HepG2 (cell line): ENCODE results near the gene ZFHX3. TPM values are rescaled to one million over a fixed set of nuclear protein-coding genes. Genes with fewer than 3 reads are reported as not detected.
A peak's percentile ranks its signal among the peaks of the same experiment; 100 is the strongest.

Experiments
- CEBPG ChIP-seq: IDR thresholded peaks from 2 replicates; pipeline ENCODE4 v1.6.1; 2016
- GABPB1 ChIP-seq: IDR thresholded peaks from 2 replicates; pipeline ENCODE4 v1.6.1; 2016; ENCODE audit warnings: mild to moderate bottlenecking, missing genetic modification reagents, moderate library complexity, missing compliant biosample characterization
- HBP1 ChIP-seq: IDR thresholded peaks from 2 replicates; pipeline ENCODE4 v1.6.1; 2016; ENCODE audit warnings: low read depth, control low read depth
- IRF2 ChIP-seq: IDR thresholded peaks from 2 replicates; pipeline ENCODE4 v1.6.1; 2018; ENCODE audit warnings: missing genetic modification reagents, missing compliant biosample characterization
- LCORL ChIP-seq, 2 experiments: fragments of 450-650 bp in 1 of 2; sonication (generic) in 1 of 2; formaldehyde crosslinking in 1 of 2; IDR thresholded peaks; 2 replicates each; pipeline versions ENCODE4 v1.5.0 to v1.6.1; 2017 to 2020; ENCODE audit warnings: antibody characterized with exemption in 1 of 2, missing genetic modification reagents in 1 of 2
- MED1 ChIP-seq: sonication (generic); formaldehyde crosslinking; IDR thresholded peaks from 2 replicates; pipeline ENCODE4 v1.4.0; 2020; ENCODE audit warnings: missing genetic modification reagents
- MYC ChIP-seq: sonication (generic); formaldehyde crosslinking; IDR thresholded peaks from 2 replicates; pipeline ENCODE4 v1.9.0; 2021; ENCODE audit warnings: missing genetic modification reagents, borderline replicate concordance
- NONO ChIP-seq, 2 experiments: fragments of 450-650 bp in 1 of 2; sonication (generic) in 1 of 2; formaldehyde crosslinking in 1 of 2; IDR thresholded peaks in 1 of 2; conservative IDR thresholded peaks in 1 of 2; 2 replicates each; pipeline versions ENCODE4 v1.6.1 to v1.8.0; 2017 to 2022; ENCODE audit warnings: mild to moderate bottlenecking in 1 of 2, missing genetic modification reagents in 1 of 2, moderate library complexity in 1 of 2
- SAP130 ChIP-seq: IDR thresholded peaks from 2 replicates; pipeline ENCODE4 v1.6.1; 2016; ENCODE audit warnings: low read depth
- SOX13 ChIP-seq, 3 experiments: fragments of 450-650 bp in 1 of 3; sonication (generic) in 1 of 3; formaldehyde crosslinking in 1 of 3; IDR thresholded peaks in 2 of 3; conservative IDR thresholded peaks in 1 of 3; 2 replicates each; pipeline versions ENCODE4 v1.5.0 to v1.6.1; 2016 to 2020; ENCODE audit warnings: antibody characterized with exemption in 1 of 3, mild to moderate bottlenecking in 1 of 3, missing compliant biosample characterization in 1 of 3, missing genetic modification reagents in 1 of 3, moderate library complexity in 1 of 3
- SP4 ChIP-seq: sonication (generic); formaldehyde crosslinking; IDR thresholded peaks from 2 replicates; pipeline ENCODE4 v1.8.1; 2023; ENCODE audit warnings: mild to moderate bottlenecking, missing genetic modification reagents
- SYNCRIP ChIP-seq: fragments of 200-400 bp; formaldehyde crosslinking; IDR thresholded peaks from 2 replicates; pipeline ENCODE4 v1.6.1; 2018; ENCODE audit warnings: mild to moderate bottlenecking, low read depth, low read length; ENCODE audit not compliant: insufficient read depth
- XRCC5 ChIP-seq: fragments of 200-400 bp; formaldehyde crosslinking; optimal IDR thresholded peaks from 2 replicates; pipeline ENCODE3; 2017; ENCODE audit warnings: mild to moderate bottlenecking, low read length
- ZBTB38 ChIP-seq: sonication (generic); formaldehyde crosslinking; IDR thresholded peaks from 2 replicates; pipeline ENCODE4 v1.5.1; 2020; ENCODE audit warnings: mild to moderate bottlenecking, missing genetic modification reagents
- ZMAT5 ChIP-seq: sonication (generic); formaldehyde crosslinking; IDR thresholded peaks from 2 replicates; pipeline ENCODE4 v1.5.0; 2020; ENCODE audit warnings: mild to moderate bottlenecking, low read depth, missing genetic modification reagents, borderline replicate concordance
- ZNF124 ChIP-seq: sonication (generic); formaldehyde crosslinking; IDR thresholded peaks from 2 replicates; pipeline ENCODE4 v1.4.0; 2020; ENCODE audit warnings: missing genetic modification reagents
- ZNF30 ChIP-seq: sonication (generic); formaldehyde crosslinking; IDR thresholded peaks from 2 replicates; pipeline ENCODE4 v1.5.0; 2020; ENCODE audit warnings: mild to moderate bottlenecking, missing genetic modification reagents
- ZNF556 ChIP-seq: sonication (generic); formaldehyde crosslinking; IDR thresholded peaks from 2 replicates; pipeline ENCODE4 v1.4.0; 2020; ENCODE audit warnings: mild to moderate bottlenecking, missing genetic modification reagents, borderline replicate concordance
- ZNF609 ChIP-seq: sonication (generic); formaldehyde crosslinking; IDR thresholded peaks from 2 replicates; pipeline ENCODE4 v1.4.0; 2020; ENCODE audit warnings: mild to moderate bottlenecking, missing genetic modification reagents, borderline replicate concordance
- ZNF891 ChIP-seq: sonication (generic); formaldehyde crosslinking; IDR thresholded peaks from 2 replicates; pipeline ENCODE4 v1.5.0; 2020; ENCODE audit warnings: mild to moderate bottlenecking, missing genetic modification reagents
- polyA plus RNA-seq, 8 experiments: library from polyadenylated mRNA; depleted of rRNA in 3 of 8; stranded (reverse) in 7 of 8; unstranded in 1 of 8; fragments of >200 nt; fragmentation: Illumina TruSeq in 4 of 8; extraction: Trizol in 4 of 8; gene quantifications; 2 replicates each; pipeline versions ENCODE4 v1.2.1 to v1.2.3, GENCODE V29; 2011 to 2016; ENCODE audit warnings: low read depth in 4 of 8, missing spikeins in 1 of 8, mixed read lengths in 1 of 8; ENCODE audit not compliant: insufficient read depth in 1 of 8
- total RNA-seq, 5 experiments: library from RNA; depleted of rRNA; stranded (reverse); fragments of >200 nt; fragmentation: Illumina TruSeq; extraction: Trizol; gene quantifications; 2 replicates each; pipeline ENCODE4 v1.2.3, GENCODE V29; 2016; ENCODE audit warnings: low read depth in 1 of 5

ZFHX3 gene
- total and polyA plus RNA-seq, 2 of the 13 experiments (the other 11 are each of a cell fraction or from before 2014, with no cell fraction given) = 5.0 to 6.0 TPM

GRCh38 chr16:72832621-72833248, 215.2 kb downstream of the ZFHX3 start (continued):
- TF ChIP-seq LCORL (IDR thresholded peaks at IDR 0.05) (no peak), LCORL (CRISPR knock-in tag; IDR thresholded peaks at IDR 0.05) (peak; percentile 72; the same call in 1 of the 2 replicates), SAP130 (CRISPR knock-in tag) (peak; percentile 32; the same call in 1 of the 2 replicates), ZMAT5 (CRISPR knock-in tag) (no peak), ZNF124 (CRISPR knock-in tag) (no peak), SYNCRIP (no peak), MYC (CRISPR knock-in tag) (peak; percentile 40; the same call in 1 of the 2 replicates), XRCC5 (peak; percentile 98), ZNF891 (no peak), SP4 (CRISPR knock-in tag) (peak; percentile 37; the same call in 1 of the 2 replicates), GABPB1 (CRISPR knock-in tag) (0 out of 2 replicates have a peak, but pooled peaks have one; percentile 30), IRF2 (CRISPR knock-in tag) (peak; percentile 54; the same call in 1 of the 2 replicates), SOX13 (IDR thresholded peaks at IDR 0.05) (no peak), SOX13 (CRISPR knock-in tag; conservative IDR thresholded peaks at IDR 0.05 in 1 of 2, IDR thresholded peaks at IDR 0.05 in 1 of 2) (peak in 1 of 2 experiments; percentile 16; a peak in 1 of 4 replicates), NONO (IDR thresholded peaks at IDR 0.05) (no peak), NONO (CRISPR knock-in tag; conservative IDR thresholded peaks at IDR 0.05) (0 out of 2 replicates have a peak, but pooled peaks have one; percentile 10), ZNF30 (no peak), ZNF609 (CRISPR knock-in tag) (no peak), HBP1 (CRISPR knock-in tag) (peak; percentile 56; the same call in 1 of the 2 replicates), ZBTB38 (CRISPR knock-in tag) (peak; percentile 73; the same call in 1 of the 2 replicates), ZNF556 (CRISPR knock-in tag) (no peak), MED1 (CRISPR knock-in tag) (0 out of 2 replicates have a peak, but pooled peaks have one; percentile 18), CEBPG (0 out of 2 replicates have a peak, but pooled peaks have one; percentile 22)
